Measurements from ENCODE around the gene ACAD11. TPM values are rescaled to one million over a fixed set of nuclear protein-coding genes. Genes with fewer than 3 reads are reported as not detected.

ACAD11 gene
- total RNA-seq, 1 experiment from 2014 or later: 15.4 TPM

DNA sequence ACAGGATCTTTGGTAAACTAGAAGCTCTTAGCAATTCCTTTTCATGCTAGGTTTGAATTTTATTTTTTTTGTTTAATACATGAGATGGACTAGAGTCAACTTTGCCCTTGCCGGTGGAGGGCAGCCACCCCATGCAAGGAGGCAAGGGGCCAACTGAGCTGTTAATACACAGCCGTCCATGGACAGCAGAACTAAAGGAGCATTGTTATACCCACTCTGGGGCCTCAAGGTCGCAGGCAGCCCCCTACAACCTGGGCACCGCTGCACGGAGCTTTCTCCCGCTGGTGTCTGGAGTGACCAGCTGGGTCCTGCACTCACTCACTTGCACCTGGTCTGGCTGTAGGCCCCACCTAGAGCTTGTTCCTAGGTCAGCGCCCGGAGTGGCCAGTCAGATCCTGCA lies 110.4 kb downstream of the ACAD11 start:
- Histone ChIP-seq H3K4me3 (ENCODE audit: low read depth in 2 of 2, low read length in 2 of 2) (no peak overlapping the region), H3K36me3 (ENCODE audit: control insufficient read depth, insufficient read depth, low read length) (no peaks in the 10 kb centered on the region), H3K9me3 (ENCODE audit: control insufficient read depth, insufficient read depth, low read depth, low read length) (no peaks in the 10 kb centered on the region), H3K4me1 (ENCODE audit: control insufficient read depth, insufficient read depth, low read length) (no peaks in the 10 kb centered on the region), H3K27ac (ENCODE audit: low read length) (no peak overlapping the region), H3K27me3 (ENCODE audit: control insufficient read depth, insufficient read depth, low read length) (no peaks in the 10 kb centered on the region)
- in situ Hi-C loops (cut with HindIII; ENCODE audit: low pct_unique_long_range_greater_than_20kb, low sequenced_read_pairs): no loop called here
- ChIA-PET CTCF (no interaction called here), POLR2A (no interaction called here)
- BruUV-seq (replicated peaks): no TSS peak
- ATAC-seq: no peak
- no peak for DNase-seq (ENCODE audit: low read depth, low spot score)
- no peak for TF ChIP-seq TCF7L2 (IDR thresholded peaks at IDR 0.05; ENCODE audit: low read depth, low read length)
- TF ChIP-seq REST (IDR thresholded peaks at IDR 0.05; ENCODE audit: insufficient read depth in 1 of 2, low read depth in 2 of 2, low read length in 1 of 2): no peak
- TF ChIP-seq, protein P1, sequence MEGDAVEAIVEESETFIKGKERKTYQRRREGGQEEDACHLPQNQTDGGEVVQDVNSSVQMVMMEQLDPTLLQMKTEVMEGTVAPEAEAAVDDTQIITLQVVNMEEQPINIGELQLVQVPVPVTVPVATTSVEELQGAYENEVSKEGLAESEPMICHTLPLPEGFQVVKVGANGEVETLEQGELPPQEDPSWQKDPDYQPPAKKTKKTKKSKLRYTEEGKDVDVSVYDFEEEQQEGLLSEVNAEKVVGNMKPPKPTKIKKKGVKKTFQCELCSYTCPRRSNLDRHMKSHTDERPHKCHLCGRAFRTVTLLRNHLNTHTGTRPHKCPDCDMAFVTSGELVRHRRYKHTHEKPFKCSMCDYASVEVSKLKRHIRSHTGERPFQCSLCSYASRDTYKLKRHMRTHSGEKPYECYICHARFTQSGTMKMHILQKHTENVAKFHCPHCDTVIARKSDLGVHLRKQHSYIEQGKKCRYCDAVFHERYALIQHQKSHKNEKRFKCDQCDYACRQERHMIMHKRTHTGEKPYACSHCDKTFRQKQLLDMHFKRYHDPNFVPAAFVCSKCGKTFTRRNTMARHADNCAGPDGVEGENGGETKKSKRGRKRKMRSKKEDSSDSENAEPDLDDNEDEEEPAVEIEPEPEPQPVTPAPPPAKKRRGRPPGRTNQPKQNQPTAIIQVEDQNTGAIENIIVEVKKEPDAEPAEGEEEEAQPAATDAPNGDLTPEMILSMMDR (IDR thresholded peaks at IDR 0.05): no peak
- TF ChIP-seq SIN3A (IDR thresholded peaks at IDR 0.05; ENCODE audit: borderline replicate concordance, insufficient read depth, low read depth, low read length): no peak
- no peak for TF ChIP-seq POLR2AphosphoS5 (IDR thresholded peaks at IDR 0.05; ENCODE audit: low read depth, low read length)
- intact Hi-C loops (cut with micrococcal nuclease; ENCODE audit: unreplicated experiment): no loop called here

- Histone ChIP-seq H3K36me3 (ENCODE audit: control insufficient read depth, insufficient read depth, low read length) (no peaks in the 10 kb centered on the region), H3K27ac (ENCODE audit: low read length) (no peak overlapping the region), H3K27me3 (ENCODE audit: control insufficient read depth, insufficient read depth, low read length) (no peaks in the 10 kb centered on the region), H3K9me3 (ENCODE audit: control insufficient read depth, insufficient read depth, low read depth, low read length) (no peaks in the 10 kb centered on the region), H3K4me3 (ENCODE audit: low read depth in 2 of 2, low read length in 2 of 2) (no peak overlapping the region), H3K4me1 (ENCODE audit: control insufficient read depth, insufficient read depth, low read length) (no peaks in the 10 kb centered on the region)
- ATAC-seq (no peak), DNase-seq (ENCODE audit: low read depth, low spot score) (no peak)
- no peak for TF ChIP-seq TCF7L2 (IDR thresholded peaks at IDR 0.05; ENCODE audit: low read depth, low read length)
- BruUV-seq (replicated peaks): no TSS peak
- ChIA-PET POLR2A (no interaction called here), CTCF (interaction anchor here (0.6 kb wide), 1 partner anchor 10 kb away, joined by 5 read pairs; no protein-coding TSS in a partner anchor)
- in situ Hi-C loops (cut with HindIII; ENCODE audit: low pct_unique_long_range_greater_than_20kb, low sequenced_read_pairs): no loop called here
- intact Hi-C loops (cut with micrococcal nuclease; ENCODE audit: unreplicated experiment): no loop called here
Measured at GRCh38 chr3:132545471-132545870, 114.1 kb downstream of the ACAD11 start.

DNA sequence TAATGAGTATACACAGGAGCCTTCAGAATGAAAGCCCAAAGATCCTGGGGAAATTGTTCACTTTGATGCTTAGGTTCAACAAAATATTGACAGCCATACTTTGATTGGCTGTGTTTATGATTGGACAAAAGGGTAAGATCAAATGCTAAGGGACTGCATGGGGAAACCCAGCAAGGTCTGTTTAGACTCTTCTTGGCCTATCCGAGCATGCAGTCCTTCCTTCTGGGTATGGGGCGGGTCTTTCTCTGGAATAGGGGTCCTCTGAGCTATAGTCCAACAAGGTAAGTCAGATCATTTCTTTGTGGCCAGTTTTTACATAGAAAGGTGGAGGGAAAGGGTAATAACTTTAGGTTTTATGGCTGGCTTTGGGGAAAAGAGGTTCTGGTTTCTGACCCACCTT lies 115.5 kb downstream of the ACAD11 start:
- ATAC-seq (no peak), DNase-seq (ENCODE audit: low read depth, low spot score) (no peak)
- H3K9me3 ChIP-seq (ENCODE audit: control insufficient read depth, insufficient read depth, low read depth, low read length): no peaks in the 10 kb centered on the region
- ChIA-PET POLR2A (no interaction called here), CTCF (no interaction called here)
- no TSS peak for BruUV-seq (replicated peaks)
- H3K36me3 ChIP-seq (ENCODE audit: control insufficient read depth, insufficient read depth, low read length): peaks cover 8% of the 10 kb centered on the region
- intact Hi-C loops (cut with micrococcal nuclease; ENCODE audit: unreplicated experiment): no loop called here
- no peaks in the 10 kb centered on the region for H3K27me3 ChIP-seq (ENCODE audit: control insufficient read depth, insufficient read depth, low read length)
- H3K27ac ChIP-seq (ENCODE audit: low read length): no peak overlapping the region
- no peaks in the 10 kb centered on the region for H3K4me1 ChIP-seq (ENCODE audit: control insufficient read depth, insufficient read depth, low read length)
- TF ChIP-seq, protein P1 (IDR thresholded peaks at IDR 0.05): no peak
- TF ChIP-seq SIN3A (IDR thresholded peaks at IDR 0.05; ENCODE audit: borderline replicate concordance, insufficient read depth, low read depth, low read length) (no peak), TCF7L2 (IDR thresholded peaks at IDR 0.05; ENCODE audit: low read depth, low read length) (no peak), REST (IDR thresholded peaks at IDR 0.05; ENCODE audit: insufficient read depth in 1 of 2, low read depth in 2 of 2, low read length in 1 of 2) (no peak), POLR2AphosphoS5 (IDR thresholded peaks at IDR 0.05; ENCODE audit: low read depth, low read length) (no peak)
- in situ Hi-C loops (cut with HindIII; ENCODE audit: low pct_unique_long_range_greater_than_20kb, low sequenced_read_pairs): no loop called here
- no peak overlapping the region for H3K4me3 ChIP-seq (ENCODE audit: low read depth in 2 of 2, low read length in 2 of 2)
